A673 (cell line): ENCODE data around the gene CCDC17. TPM values are rescaled to one million over a fixed set of nuclear protein-coding genes. Genes with fewer than 3 reads are reported as not detected.
A peak's percentile ranks its signal among the peaks of the same experiment; 100 is the strongest.

Experiments
- BruUV-seq: library from RNA; stranded (reverse); fragments of 400-500 nt; replicated peaks from 2 replicates; lab custom pipeline; 2021; lab: Mats Ljungman, UMichigan
- CTCF ChIA-PET: fragments of 300-600 bp; sonication (Branson Sonifier 250); formaldehyde crosslinking; loops from one replicate; lab custom pipeline; 2022; ENCODE audit warnings: antibody characterized with exemption; lab: Charles Lee
- POLR2A ChIA-PET: fragments of 300-600 bp; sonication (Branson Sonifier 250); formaldehyde crosslinking; loops from one replicate; lab custom pipeline; 2022; ENCODE audit warnings: antibody characterized with exemption; ENCODE audit not compliant: low non-redundant PET; lab: Charles Lee
- DNase-seq: peaks from one replicate; pipeline ENCODE4 v3.0.0-alpha.2; 2015; ENCODE audit warnings: low spot score
- H3K27ac ChIP-seq: fragments of 200-600 bp; sonication (generic); 2 replicates; pipeline ENCODE4 v1.5.1; 2016; ENCODE audit warnings: mixed run types, low read depth, mild to moderate bottlenecking, mixed read lengths, antibody characterized with exemption, low read length; ENCODE audit not compliant: poor library complexity, severe bottlenecking
- H3K27me3 ChIP-seq: fragments of 200-600 bp; sonication (generic); replicated peaks from 2 replicates; pipeline ENCODE4 v1.6.1; 2017; ENCODE audit warnings: mixed run types, low read depth, mild to moderate bottlenecking, mixed read lengths, antibody characterized with exemption, low read length; ENCODE audit not compliant: insufficient read depth, poor library complexity
- H3K36me3 ChIP-seq: fragments of 200-600 bp; sonication (generic); 2 replicates; pipeline ENCODE4 v1.6.1; 2016; ENCODE audit warnings: mixed run types, mild to moderate bottlenecking, mixed read lengths, antibody characterized with exemption, low read length; ENCODE audit not compliant: insufficient read depth, poor library complexity, severe bottlenecking
- H3K4me1 ChIP-seq: fragments of 200-600 bp; sonication (generic); 2 replicates; pipeline ENCODE4 v1.6.1; 2017; ENCODE audit warnings: mixed run types, mild to moderate bottlenecking, mixed read lengths, antibody characterized with exemption, low read length; ENCODE audit not compliant: insufficient read depth, poor library complexity, severe bottlenecking
- H3K4me3 ChIP-seq: fragments of 200-600 bp; sonication (generic); 2 replicates; pipeline ENCODE4 v1.5.1; 2016; ENCODE audit warnings: low read depth, mixed run types, mild to moderate bottlenecking, mixed read lengths, low read length; ENCODE audit not compliant: poor library complexity, severe bottlenecking
- H3K9me3 ChIP-seq: fragments of 200-600 bp; sonication (generic); 2 replicates; pipeline ENCODE4 v1.6.1; 2016; ENCODE audit warnings: mixed run types, low read depth, mild to moderate bottlenecking, mixed read lengths, antibody characterized with exemption, low read length; ENCODE audit not compliant: poor library complexity, severe bottlenecking
- CTCF ChIP-seq: fragments of 300-800, 200-600 bp; sonication (generic); conservative IDR thresholded peaks from 2 replicates; pipeline ENCODE4 v1.5.1; 2017; ENCODE audit warnings: low read depth, mild to moderate bottlenecking, antibody characterized with exemption, low read length, moderate library complexity, mixed read lengths
- EZH2 ChIP-seq: fragments of 200-600 bp; sonication (generic); IDR thresholded peaks from 2 replicates; pipeline ENCODE4 v1.6.1; 2017; ENCODE audit warnings: borderline replicate concordance, low read depth, mild to moderate bottlenecking, mixed read lengths, antibody characterized with exemption, low read length; ENCODE audit not compliant: poor library complexity, severe bottlenecking
- intact Hi-C: fragments of 100-400 bp; cut with micrococcal nuclease; formaldehyde crosslinking; loops from one replicate; pipeline ENCODE4 v1.10.0; 2022; ENCODE audit not compliant: unreplicated experiment
- total RNA-seq: library from RNA; stranded (reverse); gene quantifications from 2 replicates; pipeline ENCODE4 v1.2.3, GENCODE V29; 2021

The CCDC17 gene
- total RNA-seq, 1 experiment from 2014 or later, result 2.0 TPM

- H3K9me3 ChIP-seq, result no peaks in the 10 kb centered on the region
- peak within 1 kb of the TSS; percentile 99 for H3K27ac ChIP-seq
- TF ChIP-seq CTCF, result no peak
- no peak for TF ChIP-seq EZH2
- H3K4me3 ChIP-seq, result peak within 1 kb of the TSS; percentile 93
- POLR2A ChIA-PET, result interaction anchor here (0.6 to 0.9 kb wide), 2 partner anchors 60 to 62 kb away, joined by 3 to 5 read pairs; partner anchors contain the start of gene PRDX1
- no TSS peak for BruUV-seq
- H3K36me3 ChIP-seq, result peaks cover 8% of the 10 kb centered on the region
- DNase-seq, result peak; percentile 90
- intact Hi-C loops, result no loop called here
- CTCF ChIA-PET, result interaction anchor here (0.5 to 1.3 kb wide), 2 partner anchors 14 to 280 kb away, joined by 3 to 10 read pairs; no protein-coding TSS in a partner anchor
- peaks cover 11% of the 10 kb centered on the region for H3K4me1 ChIP-seq
- H3K27me3 ChIP-seq, result no peaks in the 10 kb centered on the region
Measured at GRCh38 chr1:45583666-45584350, 40.0 kb downstream of the CCDC17 start, which contains the start of gene NASP. NASP (plus strand) TSS chr1:45584041; CDS start chr1:45584147, 106 bp downstream.

GRCh38 chr1:45583264-45583665 lies 40.6 kb downstream of the CCDC17 start:
- H3K36me3 ChIP-seq, result peaks cover 8% of the 10 kb centered on the region
- no peaks in the 10 kb centered on the region for H3K27me3 ChIP-seq
- H3K4me3 ChIP-seq, result peak overlapping the region; percentile 93
- peak; percentile 98 for DNase-seq
- peaks cover 11% of the 10 kb centered on the region for H3K4me1 ChIP-seq
- POLR2A ChIA-PET, result interaction anchor here (0.8 to 0.9 kb wide), 2 partner anchors 41 to 61 kb away, joined by 3 to 5 read pairs; partner anchors contain the start of gene PRDX1
- no peaks in the 10 kb centered on the region for H3K9me3 ChIP-seq
- TSS peak; percentile 73 for BruUV-seq
- intact Hi-C loops, result no loop called here
- H3K27ac ChIP-seq, result peak overlapping the region; percentile 99
- TF ChIP-seq CTCF (no peak), EZH2 (no peak)
- CTCF ChIA-PET, result interaction anchor here (0.5 to 1.3 kb wide), 2 partner anchors 14 to 280 kb away, joined by 3 to 10 read pairs; no protein-coding TSS in a partner anchor

GRCh38 chr1:45574105-45574626 lies 49.7 kb downstream of the CCDC17 start:
- Histone ChIP-seq H3K27ac (no peak overlapping the region), H3K36me3 (peaks cover 19% of the 10 kb centered on the region), H3K9me3 (no peaks in the 10 kb centered on the region), H3K27me3 (no peaks in the 10 kb centered on the region), H3K4me3 (no peak overlapping the region), H3K4me1 (no peaks in the 10 kb centered on the region)
- no peak for DNase-seq
- TF ChIP-seq EZH2 (no peak), CTCF (no peak)
- POLR2A ChIA-PET, result interaction anchor here (0.6 kb wide), 1 partner anchor 8 kb away, joined by 4 read pairs; no protein-coding TSS in a partner anchor
- intact Hi-C loops, result loop anchor here (5.0 to 10.0 kb wide), 2 partner anchors 217 to 559 kb away; partner anchors contain the start of genes HECTD3 and UROD
- CTCF ChIA-PET, result no interaction called here
- no TSS peak for BruUV-seq
